ENCODE results near the gene CLASP2. TPM values are rescaled to one million over a fixed set of nuclear protein-coding genes. Genes with fewer than 3 reads are reported as not detected.
"Not testable (repeated sequence)": the region's sequence is repeated elsewhere in the genome, so short reads cannot be mapped to it uniquely, and the experiment has no call there.

The CLASP2 gene
- total RNA-seq, 2 donors from 2014 or later, result 73.8 to 82.3 TPM

DNA sequence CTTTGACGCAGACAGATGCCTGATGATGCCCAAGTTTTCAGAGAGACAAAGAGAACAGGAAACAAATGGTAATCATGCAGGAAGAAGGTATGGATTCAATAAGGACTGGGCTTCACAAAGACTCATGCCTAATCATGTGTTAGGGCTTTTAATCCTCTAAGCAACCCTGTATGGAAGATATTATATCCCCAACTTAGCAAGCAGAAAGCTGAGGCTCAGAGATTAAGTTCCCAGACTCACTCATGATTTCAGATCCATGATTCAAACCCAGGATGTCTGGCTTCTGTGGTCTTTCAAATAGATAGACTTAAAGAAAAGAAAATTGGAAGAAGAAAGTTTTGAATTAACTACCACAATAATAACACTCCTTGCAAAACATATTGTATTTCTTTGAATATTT, 4.1 kb upstream of the CLASP2 start:
- DNase-seq (ENCODE audit: low spot score) (no peak), ATAC-seq (no peak)
- Mint-ChIP-seq H3K4me1 (ENCODE audit: low read depth in 2 of 2) (peaks cover 4 to 6% of the 10 kb centered on the region in 2 donors), H3K36me3 (no peaks in the 10 kb centered on the region), H3K27ac (no peak overlapping the region), H3K27me3 (peaks cover 6 to 7% of the 10 kb centered on the region in 2 donors), H3K4me3 (no peak overlapping the region), H3K9me3 (no peaks in the 10 kb centered on the region)

DNA sequence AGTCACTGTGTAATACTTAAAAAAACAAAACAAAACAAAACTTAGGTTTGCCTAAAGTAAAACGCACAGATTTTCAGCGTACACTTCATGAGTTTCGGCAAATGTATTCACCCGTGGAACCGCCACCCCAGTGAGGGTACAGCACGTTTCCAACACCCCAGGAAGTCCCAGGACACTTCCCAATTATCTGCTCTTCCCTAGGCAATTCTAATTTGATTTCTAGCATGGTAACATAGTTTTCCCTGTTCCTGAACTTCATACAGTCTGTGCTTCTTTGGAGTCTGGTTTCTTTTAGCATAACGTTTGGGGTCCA, 497 bp upstream of the CLASP2 start:
- Mint-ChIP-seq H3K4me1 (ENCODE audit: low read depth in 2 of 2) (peaks cover 6 to 9% of the 10 kb centered on the region in 2 donors), H3K4me3 (no peak overlapping the region), H3K27ac (peak overlapping the region; percentile 84 to 90), H3K27me3 (peaks cover 4 to 7% of the 10 kb centered on the region in 2 donors), H3K9me3 (no peaks in the 10 kb centered on the region), H3K36me3 (no peaks in the 10 kb centered on the region)
- ATAC-seq (peak in 1 of 2 donors; percentile 1), DNase-seq (ENCODE audit: low spot score) (no peak)

DNA sequence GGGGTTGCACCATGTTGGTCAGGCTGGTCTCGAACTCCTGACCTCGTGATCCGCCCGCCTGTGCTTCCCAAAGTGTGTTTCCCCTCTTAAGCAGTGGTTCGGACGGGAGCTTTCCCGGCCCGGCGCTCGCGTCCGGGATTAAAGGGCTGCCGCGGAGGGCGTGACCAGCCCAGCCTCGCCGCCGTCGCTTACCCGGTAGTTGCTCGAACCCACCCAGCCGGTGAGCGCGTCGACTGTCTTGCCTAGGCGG, 513 bp downstream of the CLASP2 start:
- Mint-ChIP-seq H3K27me3 (no peaks in the 10 kb centered on the region), H3K36me3 (no peaks in the 10 kb centered on the region), H3K9me3 (no peaks in the 10 kb centered on the region), H3K4me1 (ENCODE audit: low read depth in 2 of 2) (peaks cover 6 to 9% of the 10 kb centered on the region in 2 donors), H3K27ac (peak overlapping the region; percentile 62 to 90), H3K4me3 (no peak overlapping the region)
- peak; percentile 82 to 83 for ATAC-seq
- peak; percentile 80 for DNase-seq (ENCODE audit: low spot score)

DNA sequence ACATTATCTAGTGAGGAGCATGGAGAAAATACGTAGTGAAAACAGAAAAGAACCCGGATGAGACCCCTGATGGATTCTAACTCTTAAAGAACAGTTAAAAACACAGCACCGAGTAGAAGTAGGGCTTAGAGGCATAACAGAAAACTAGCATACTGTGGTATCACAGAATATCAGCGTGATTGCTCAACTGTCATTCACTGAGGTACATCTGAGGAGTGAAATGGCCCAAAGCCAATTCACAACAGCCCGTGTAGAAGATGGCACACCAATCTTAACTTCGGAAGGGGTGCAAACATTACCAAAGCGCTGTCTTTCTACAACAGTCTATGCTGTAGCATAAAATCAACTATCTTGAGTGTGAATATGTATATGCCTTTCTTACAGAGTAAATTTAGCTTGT, 1.8 kb downstream of the CLASP2 start:
- Mint-ChIP-seq H3K4me1 (ENCODE audit: low read depth in 2 of 2) (peaks cover 12% of the 10 kb centered on the region in 2 donors), H3K36me3 (no peaks in the 10 kb centered on the region), H3K27ac (no peak overlapping the region), H3K9me3 (no peaks in the 10 kb centered on the region), H3K27me3 (no peaks in the 10 kb centered on the region), H3K4me3 (no peak overlapping the region)
- no peak for ATAC-seq
- no peak for DNase-seq (ENCODE audit: low spot score)

DNA sequence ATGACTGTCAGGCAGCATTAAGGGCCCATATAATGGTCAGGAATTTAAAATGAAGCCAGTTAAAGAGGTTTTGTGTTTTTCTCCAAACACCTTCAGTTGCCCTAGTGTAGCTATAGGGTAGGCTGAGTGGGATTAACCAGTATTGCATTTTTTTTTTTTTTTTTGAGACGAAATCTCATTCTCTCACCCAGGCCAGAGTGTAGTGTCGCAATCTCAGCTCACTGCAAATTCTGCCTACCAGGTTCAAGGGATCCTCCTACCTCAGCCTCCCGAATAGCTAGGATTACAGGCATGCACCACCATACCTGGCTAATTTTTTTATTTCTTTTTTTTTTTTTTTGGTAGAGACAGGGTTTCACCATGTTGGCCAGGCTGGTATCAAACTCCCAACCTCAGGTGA, 7.0 kb downstream of the CLASP2 start:
- H3K27ac Mint-ChIP-seq, result no peak overlapping the region
- no peaks in the 10 kb centered on the region for H3K9me3 Mint-ChIP-seq
- no peaks in the 10 kb centered on the region for H3K36me3 Mint-ChIP-seq
- H3K4me1 Mint-ChIP-seq (ENCODE audit: low read depth in 2 of 2), result peaks cover 19 to 22% of the 10 kb centered on the region in 2 donors
- no peak for ATAC-seq
- DNase-seq (ENCODE audit: low spot score), result no peak
- no peaks in the 10 kb centered on the region for H3K27me3 Mint-ChIP-seq
- no peak overlapping the region for H3K4me3 Mint-ChIP-seq

DNA sequence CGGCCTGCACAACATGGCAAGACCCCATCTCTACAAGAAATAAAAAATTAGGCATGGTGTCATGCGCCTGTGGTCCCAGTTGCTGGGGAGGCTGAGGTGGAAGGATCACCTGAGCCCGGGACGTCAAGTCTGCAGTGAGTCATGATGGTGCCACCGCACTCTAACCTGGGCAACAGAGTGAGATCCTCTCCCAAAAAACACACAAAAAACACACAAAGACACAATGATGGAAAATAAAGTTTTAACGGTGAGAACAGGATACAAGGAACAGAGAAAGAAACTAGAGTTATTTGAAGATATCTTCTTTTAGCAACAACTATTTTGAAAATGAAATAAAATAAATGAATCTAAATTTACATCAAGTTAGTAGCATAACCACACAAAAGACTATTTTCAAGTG, 12.0 kb downstream of the CLASP2 start:
- Mint-ChIP-seq H3K4me1 (ENCODE audit: low read depth in 2 of 2) (peaks cover 31 to 35% of the 10 kb centered on the region in 2 donors), H3K27me3 (no peaks in the 10 kb centered on the region), H3K4me3 (no peak overlapping the region), H3K36me3 (peaks cover 7% of the 10 kb centered on the region), H3K27ac (peak overlapping the region in 1 of 2 donors; percentile 35), H3K9me3 (peaks cover 3% of the 10 kb centered on the region)
- no peak for ATAC-seq
- DNase-seq (ENCODE audit: low spot score), result no peak

DNA sequence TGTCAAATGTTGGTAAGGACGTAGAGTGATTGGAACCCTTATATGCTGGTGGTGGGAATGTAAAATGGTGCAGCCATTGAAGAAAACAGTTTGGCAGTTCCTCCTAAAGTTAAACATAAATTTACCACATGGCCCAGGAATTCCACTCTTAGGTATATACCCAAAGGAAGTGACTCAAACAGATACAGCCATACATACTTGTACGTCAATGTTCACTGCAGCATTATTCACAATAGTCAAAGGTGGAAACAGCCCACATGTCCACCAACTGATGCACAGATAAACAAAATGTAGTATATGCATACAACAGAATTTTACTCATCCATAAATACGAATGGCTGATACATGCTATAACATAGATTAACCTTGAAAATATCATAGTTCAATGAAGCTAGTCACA, 13.2 kb downstream of the CLASP2 start:
- H3K27me3 Mint-ChIP-seq, result no peaks in the 10 kb centered on the region
- peaks cover 3% of the 10 kb centered on the region for H3K9me3 Mint-ChIP-seq
- ATAC-seq, result peak in 1 of 2 donors; percentile 72

DNA sequence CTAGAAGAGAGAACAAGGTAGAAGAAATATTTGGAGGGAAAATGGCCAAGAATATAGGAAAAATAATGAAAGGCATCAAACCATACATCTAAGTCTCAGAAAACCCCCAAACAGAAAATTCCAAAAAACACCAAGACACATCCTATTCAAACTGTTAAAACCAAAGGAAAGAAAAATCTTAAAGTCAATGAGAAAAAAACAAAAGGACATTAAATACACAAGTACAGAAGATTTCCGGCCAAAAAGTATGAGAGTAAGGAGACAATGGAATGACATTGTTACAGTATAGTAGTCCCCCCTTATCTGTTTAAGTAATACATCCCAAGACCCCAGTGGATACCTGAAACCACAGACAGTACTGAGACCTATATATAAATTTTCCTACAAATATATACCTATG, 18.8 kb downstream of the CLASP2 start:
- Mint-ChIP-seq H3K36me3 (peaks cover 18% of the 10 kb centered on the region), H3K9me3 (peaks cover 3% of the 10 kb centered on the region), H3K4me3 (no peak overlapping the region), H3K27me3 (no peaks in the 10 kb centered on the region), H3K4me1 (ENCODE audit: low read depth in 2 of 2) (peaks cover 14 to 22% of the 10 kb centered on the region in 2 donors), H3K27ac (no peak overlapping the region)
- DNase-seq (ENCODE audit: low spot score), result no peak
- no peak for ATAC-seq

More for the DNA sequence above, 13.2 kb downstream of the CLASP2 start:
- H3K27ac Mint-ChIP-seq, result no peak overlapping the region
- H3K4me1 Mint-ChIP-seq (ENCODE audit: low read depth in 2 of 2), result peaks cover 31 to 35% of the 10 kb centered on the region in 2 donors
- H3K4me3 Mint-ChIP-seq, result no peak overlapping the region
- no peak for DNase-seq (ENCODE audit: low spot score)
- peaks cover 7% of the 10 kb centered on the region for H3K36me3 Mint-ChIP-seq

DNA sequence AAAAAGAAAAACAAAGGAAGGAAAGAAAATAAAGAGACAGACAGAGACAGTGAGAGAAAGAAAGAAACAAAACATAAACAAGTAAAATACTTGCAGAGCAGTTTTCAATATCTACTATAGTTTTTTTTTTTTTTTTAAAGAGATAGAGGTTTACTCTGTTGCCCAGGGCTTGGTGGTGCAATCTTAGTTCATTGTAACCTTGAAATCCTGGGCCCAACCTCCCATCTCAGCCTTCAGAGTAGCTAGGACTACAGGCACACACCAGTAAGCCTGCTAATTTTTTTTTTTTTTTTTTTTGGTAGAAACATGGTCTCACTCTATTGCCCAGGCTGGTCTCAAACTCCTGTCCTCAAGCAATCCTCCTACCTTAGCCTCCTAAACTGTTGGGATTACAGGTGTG, 23.1 kb downstream of the CLASP2 start:
- H3K9me3 Mint-ChIP-seq, result no peaks in the 10 kb centered on the region
- no peak for DNase-seq (ENCODE audit: low spot score)
- peak overlapping the region in 1 of 2 donors; percentile 18 for H3K27ac Mint-ChIP-seq
- H3K4me1 Mint-ChIP-seq (ENCODE audit: low read depth in 2 of 2), result peaks cover 16 to 27% of the 10 kb centered on the region in 2 donors
- peaks cover 11% of the 10 kb centered on the region for H3K36me3 Mint-ChIP-seq
- no peak overlapping the region for H3K4me3 Mint-ChIP-seq
- H3K27me3 Mint-ChIP-seq, result no peaks in the 10 kb centered on the region
- ATAC-seq, result no peak

DNA sequence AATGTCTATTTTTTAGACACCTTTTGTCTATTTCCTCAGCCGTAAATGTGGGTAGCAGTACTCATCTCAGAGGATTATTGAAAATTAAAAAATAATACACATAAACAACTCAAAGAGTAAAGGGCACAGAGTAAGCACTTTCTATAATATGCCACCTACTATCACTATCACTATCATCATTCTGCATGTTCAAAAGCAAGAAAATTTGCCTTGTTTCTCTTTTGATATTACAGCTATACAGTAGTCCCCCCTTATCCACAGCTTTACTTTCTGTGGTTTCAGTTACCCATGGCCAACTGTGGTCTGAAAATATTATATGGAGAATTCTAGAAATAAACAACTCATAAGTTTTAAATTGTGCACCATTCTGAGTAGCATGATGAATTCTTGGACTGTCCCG, 27.7 kb downstream of the CLASP2 start:
- Mint-ChIP-seq H3K9me3 (no peaks in the 10 kb centered on the region), H3K4me3 (no peak overlapping the region), H3K4me1 (ENCODE audit: low read depth in 2 of 2) (peaks cover 9 to 11% of the 10 kb centered on the region in 2 donors), H3K27me3 (no peaks in the 10 kb centered on the region), H3K36me3 (no peaks in the 10 kb centered on the region), H3K27ac (no peak overlapping the region)
- peak in 1 of 2 donors; percentile 24 for ATAC-seq
- DNase-seq (ENCODE audit: low spot score), result no peak

DNA sequence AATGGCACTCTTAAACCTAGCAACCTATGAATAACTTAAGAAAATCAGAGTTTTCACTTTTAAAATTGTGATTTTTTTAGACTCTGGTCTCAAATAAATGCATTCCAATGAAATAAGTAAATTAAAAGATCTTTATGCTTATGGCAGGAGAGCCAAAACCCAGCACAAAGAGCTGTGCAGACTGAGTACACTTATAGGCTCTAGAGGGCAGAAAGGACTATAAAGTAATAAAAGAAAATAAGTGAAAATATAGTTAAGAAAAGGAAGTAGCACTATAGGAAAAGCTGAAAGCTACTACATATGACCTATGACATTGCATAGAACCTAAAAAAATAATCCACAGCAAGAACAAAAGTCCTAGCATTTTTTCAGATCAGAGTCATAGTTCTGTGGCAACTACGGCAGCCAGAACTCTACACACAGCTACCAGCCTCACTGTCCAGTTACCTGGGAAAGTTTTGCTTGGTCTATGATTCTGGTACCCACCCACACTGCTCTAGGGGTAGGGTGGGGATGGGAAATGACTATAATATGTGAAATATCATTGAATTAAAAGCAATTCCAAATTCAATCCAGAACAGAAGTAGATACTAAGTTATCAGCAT, 30.5 kb downstream of the CLASP2 start:
- H3K27ac Mint-ChIP-seq, result no peak overlapping the region
- ATAC-seq (no peak), DNase-seq (ENCODE audit: low spot score) (no peak)
- H3K4me3 Mint-ChIP-seq, result no peak overlapping the region
- H3K4me1 Mint-ChIP-seq (ENCODE audit: low read depth in 2 of 2), result no peaks in the 10 kb centered on the region
- H3K27me3 Mint-ChIP-seq, result no peaks in the 10 kb centered on the region
- no peaks in the 10 kb centered on the region for H3K36me3 Mint-ChIP-seq
- H3K9me3 Mint-ChIP-seq, result no peaks in the 10 kb centered on the region

DNA sequence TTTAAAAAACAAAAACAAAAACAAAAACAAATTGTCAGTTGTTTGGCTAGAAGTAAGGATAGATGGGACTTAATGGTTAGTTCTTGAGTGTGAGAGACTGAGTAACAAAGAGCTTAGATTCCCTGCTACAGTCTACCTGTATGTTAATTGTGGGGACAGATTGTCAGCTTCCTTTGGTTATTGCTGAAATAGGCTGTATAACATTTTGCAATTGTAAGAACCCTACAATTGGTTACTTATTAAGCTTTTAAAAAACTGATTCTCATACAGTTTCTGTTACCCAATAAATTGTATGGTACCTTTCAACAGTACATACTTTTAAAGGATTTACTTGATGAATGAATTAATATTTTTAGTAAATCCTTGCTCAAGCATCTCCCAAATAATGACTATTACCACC, 35.3 kb downstream of the CLASP2 start:
- no peak overlapping the region for H3K4me3 Mint-ChIP-seq
- H3K36me3 Mint-ChIP-seq, result peaks cover 27% of the 10 kb centered on the region
- DNase-seq (ENCODE audit: low spot score), result no peak
- H3K4me1 Mint-ChIP-seq (ENCODE audit: low read depth in 2 of 2), result no peaks in the 10 kb centered on the region
- no peaks in the 10 kb centered on the region for H3K27me3 Mint-ChIP-seq
- H3K27ac Mint-ChIP-seq, result no peak overlapping the region
- ATAC-seq, result no peak
- H3K9me3 Mint-ChIP-seq, result peaks cover 3% of the 10 kb centered on the region

DNA sequence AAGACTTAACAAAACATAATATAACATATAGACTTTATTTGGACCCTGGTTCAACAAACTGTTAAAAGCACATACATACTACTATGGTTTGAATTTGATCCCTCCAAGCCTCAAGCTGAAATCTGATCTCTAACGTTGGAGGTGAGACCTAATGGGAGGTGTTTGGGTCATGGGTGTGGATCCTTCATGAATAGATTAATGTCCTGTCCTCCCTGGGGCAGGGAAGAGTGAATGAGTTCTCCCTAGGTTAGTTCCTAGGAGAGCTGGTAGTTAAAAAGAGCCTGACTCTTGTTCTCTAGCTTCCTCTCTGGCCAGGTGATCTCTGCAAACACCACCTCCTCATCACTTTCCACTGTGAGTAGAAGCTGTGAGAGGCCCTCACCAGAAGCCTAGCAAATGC, 36.4 kb downstream of the CLASP2 start:
- H3K4me1 Mint-ChIP-seq (ENCODE audit: low read depth in 2 of 2), result no peaks in the 10 kb centered on the region
- DNase-seq (ENCODE audit: low spot score) (no peak), ATAC-seq (no peak)
- H3K9me3 Mint-ChIP-seq, result peaks cover 4% of the 10 kb centered on the region
- no peak overlapping the region for H3K4me3 Mint-ChIP-seq
- no peaks in the 10 kb centered on the region for H3K27me3 Mint-ChIP-seq
- H3K27ac Mint-ChIP-seq, result no peak overlapping the region
- peaks cover 31% of the 10 kb centered on the region for H3K36me3 Mint-ChIP-seq

DNA sequence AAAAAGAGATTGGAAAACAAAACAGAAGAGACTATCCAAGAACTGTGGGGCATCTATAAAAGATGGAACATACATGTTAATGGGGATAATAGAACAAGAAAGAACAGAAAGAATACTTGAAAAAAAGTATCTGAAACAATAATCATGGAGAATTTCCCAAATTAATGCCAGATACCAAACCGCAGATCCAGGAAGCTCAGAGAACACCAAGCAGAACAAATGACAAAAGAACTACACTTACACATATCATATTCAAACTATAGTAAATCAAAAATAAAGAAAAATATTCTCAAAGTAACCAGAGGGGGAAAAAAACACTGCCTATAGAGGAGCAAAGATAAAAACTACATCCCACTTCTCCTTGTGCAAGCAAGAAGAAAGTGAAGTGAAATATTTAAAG, 40.0 kb downstream of the CLASP2 start:
- Mint-ChIP-seq H3K9me3 (peaks cover 4% of the 10 kb centered on the region), H3K4me1 (ENCODE audit: low read depth in 2 of 2) (peaks cover 0 to 6% of the 10 kb centered on the region in 2 donors), H3K27ac (no peak overlapping the region), H3K36me3 (peaks cover 39% of the 10 kb centered on the region), H3K27me3 (no peaks in the 10 kb centered on the region), H3K4me3 (no peak overlapping the region)
- DNase-seq (ENCODE audit: low spot score) (no peak), ATAC-seq (no peak)

DNA sequence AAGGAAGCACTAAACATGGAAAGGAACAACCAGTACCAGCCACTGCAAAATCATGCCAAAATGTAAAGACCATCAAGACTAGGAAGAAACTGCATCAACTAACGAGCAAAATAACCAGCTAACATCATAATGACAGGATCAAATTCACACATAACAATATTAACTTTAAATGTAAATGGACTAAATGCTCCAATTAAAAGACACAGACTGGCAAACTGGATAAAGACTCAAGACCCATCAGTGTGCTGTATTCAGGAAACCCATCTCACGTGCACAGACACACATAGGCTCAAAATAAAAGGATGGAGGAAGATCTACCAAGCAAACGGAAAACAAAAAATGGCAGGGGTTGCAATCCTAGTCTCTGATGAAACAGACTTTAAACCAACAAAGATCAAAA, 44.6 kb downstream of the CLASP2 start:
- H3K27me3 Mint-ChIP-seq; H3K4me3 Mint-ChIP-seq; H3K4me1 Mint-ChIP-seq (ENCODE audit: low read depth in 2 of 2); DNase-seq (ENCODE audit: low spot score); H3K9me3 Mint-ChIP-seq; ATAC-seq; H3K27ac Mint-ChIP-seq: not testable (repeated sequence)
- H3K36me3 Mint-ChIP-seq, result peaks cover 31% of the 10 kb centered on the region

All from natural killer cell treated with Interleukin-12 subunit alpha and Interleukin-12 subunit beta and Interleukin-15 and Interleukin-18, amount 100 ng/mL, for 72 hours (primary cell).